GM19455 (cell line): ENCODE data around the gene KIF6.
A peak's percentile ranks its signal among the peaks of the same experiment; 100 is the strongest.
"Not testable (repeated sequence)": the region's sequence is repeated elsewhere in the genome, so short reads cannot be mapped to it uniquely, and the experiment has no call there.

ENCODE experiments used
- ATAC-seq: cut with Tn5 transposase; IDR thresholded peaks from one replicate; pipeline ENCODE4 v1.9.1; 2021; ENCODE audit not compliant: unreplicated experiment

Gene KIF6

GRCh38 chr6:39558079-39558478 is 167.1 kb downstream of the KIF6 start:
- ATAC-seq = no peak

GRCh38 chr6:39555136-39555535 is 170.1 kb downstream of the KIF6 start:
- ATAC-seq = no peak

GRCh38 chr6:39553860-39554802 is 171.1 kb downstream of the KIF6 start:
- ATAC-seq = no peak

GRCh38 chr6:39553029-39553428 is 172.2 kb downstream of the KIF6 start:
- no peak for ATAC-seq

GRCh38 chr6:39550191-39550590 is 175.0 kb downstream of the KIF6 start:
- ATAC-seq = no peak

GRCh38 chr6:39546731-39547130 is 178.5 kb downstream of the KIF6 start:
- ATAC-seq = no peak

GRCh38 chr6:39543950-39544349 is 181.3 kb downstream of the KIF6 start:
- no peak for ATAC-seq

- ATAC-seq = no peak
Observed at GRCh38 chr6:39543095-39543494, 182.1 kb downstream of the KIF6 start.

- ATAC-seq = no peak
Observed at GRCh38 chr6:39540454-39540853, 184.8 kb downstream of the KIF6 start.

- ATAC-seq = peak; percentile 99
Observed at GRCh38 chr6:39530201-39530759, 194.9 kb downstream of the KIF6 start.

GRCh38 chr6:39527792-39528564 is 197.2 kb downstream of the KIF6 start:
- no peak for ATAC-seq

GRCh38 chr6:39524007-39524406 is 201.2 kb downstream of the KIF6 start:
- no peak for ATAC-seq

- no peak for ATAC-seq
Observed at GRCh38 chr6:39521958-39522357, 203.2 kb downstream of the KIF6 start.

GRCh38 chr6:39520916-39521315 is 204.3 kb downstream of the KIF6 start:
- ATAC-seq = no peak

- ATAC-seq = no peak
Observed at GRCh38 chr6:39520411-39520810, 204.8 kb downstream of the KIF6 start.

GRCh38 chr6:39518221-39518620 is 207.0 kb downstream of the KIF6 start:
- no peak for ATAC-seq

- no peak for ATAC-seq
Observed at GRCh38 chr6:39517756-39518155, 207.5 kb downstream of the KIF6 start.

- ATAC-seq = no peak
Observed at GRCh38 chr6:39516471-39516870, 208.7 kb downstream of the KIF6 start.

GRCh38 chr6:39515471-39515870 is 209.7 kb downstream of the KIF6 start:
- ATAC-seq = no peak

GRCh38 chr6:39515006-39515405 is 210.2 kb downstream of the KIF6 start:
- no peak for ATAC-seq

GRCh38 chr6:39509831-39510230 is 215.4 kb downstream of the KIF6 start:
- ATAC-seq = not testable (repeated sequence)

- no peak for ATAC-seq
Observed at GRCh38 chr6:39508515-39508914, 216.7 kb downstream of the KIF6 start.
